Nephron progenitor cell (in vitro differentiated cells): ENCODE measurements around the gene TMUB1.
"Not testable (repeated sequence)": the region's sequence is repeated elsewhere in the genome, so short reads cannot be mapped to it uniquely, and the experiment has no call there.

Source experiments
- DNase-seq: peaks from one replicate; pipeline ENCODE4 v3.0.0; 2021
- H3K27ac Mint-ChIP-seq: 2 replicates; pipeline ENCODE4 v1.8.0; 2021; ENCODE audit warnings: mild to moderate bottlenecking, moderate library complexity, mixed read lengths
- H3K27me3 Mint-ChIP-seq: 2 replicates; pipeline ENCODE4 v1.8.0; 2021; ENCODE audit warnings: mild to moderate bottlenecking, low read depth, mixed read lengths; ENCODE audit not compliant: poor library complexity
- H3K36me3 Mint-ChIP-seq: 2 replicates; pipeline ENCODE4 v1.8.0; 2021; ENCODE audit warnings: low read depth, mixed read lengths
- H3K4me1 Mint-ChIP-seq: 2 replicates; pipeline ENCODE4 v1.8.0; 2021; ENCODE audit warnings: mixed read lengths
- H3K4me3 Mint-ChIP-seq: 2 replicates; pipeline ENCODE4 v1.8.0; 2021; ENCODE audit warnings: mild to moderate bottlenecking, moderate library complexity, mixed read lengths
- H3K9me3 Mint-ChIP-seq: 2 replicates; pipeline ENCODE4 v1.8.0; 2021; ENCODE audit warnings: mild to moderate bottlenecking, moderate library complexity, mixed read lengths
- TF ChIP-seq, protein P1 (sequence below): fragments of 200-600 bp; sonication (generic); IDR thresholded peaks from 2 replicates; pipeline ENCODE4 v1.5.0; 2021; ENCODE audit warnings: antibody characterized with exemption

The TMUB1 gene

DNA sequence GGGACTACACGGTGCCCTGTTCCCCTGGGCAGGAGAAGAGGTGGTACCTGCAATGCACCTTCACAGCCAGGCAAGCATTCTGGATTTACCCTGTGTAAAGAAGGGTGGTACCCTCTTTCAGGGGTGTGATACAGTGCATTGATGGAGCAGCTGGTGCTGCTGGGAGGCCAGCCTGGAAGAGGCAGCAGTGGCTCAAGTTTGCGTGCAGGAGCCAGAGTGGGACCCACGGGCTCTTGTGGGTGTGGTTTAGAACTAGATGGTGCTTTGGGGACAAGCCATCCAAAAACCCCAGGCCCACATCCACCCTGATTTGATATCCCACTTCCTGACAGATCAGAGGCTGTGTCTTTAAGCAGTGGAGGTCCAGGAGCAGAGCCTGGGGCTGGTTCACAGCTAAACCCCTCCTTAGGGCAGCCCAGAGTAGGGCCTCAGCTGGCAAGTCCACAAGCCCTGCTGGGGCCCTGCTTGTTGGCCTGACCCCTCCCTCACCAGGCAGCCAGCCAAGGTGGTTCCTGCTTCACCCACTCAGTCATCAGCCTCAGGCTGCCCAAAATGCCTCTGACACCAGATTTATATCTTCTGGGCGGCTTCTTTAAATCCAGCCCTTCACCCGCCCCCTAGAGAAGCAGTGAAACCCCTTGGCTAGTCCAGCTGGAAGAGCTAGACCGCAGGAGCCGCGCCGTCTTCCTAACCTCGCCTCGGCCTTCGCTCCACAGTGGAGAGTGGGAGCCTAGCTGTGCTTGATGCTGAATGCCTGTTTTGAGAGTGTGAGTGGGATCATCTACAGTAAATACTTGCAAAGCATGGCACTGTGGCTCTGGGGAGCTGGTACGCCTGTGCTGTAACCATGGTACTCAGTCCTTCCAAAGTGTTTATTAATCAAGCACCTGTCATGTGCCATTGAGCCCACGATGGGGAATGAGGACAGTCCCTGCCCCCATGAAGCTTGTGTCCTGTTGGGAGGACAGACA, 36.4 kb downstream of the TMUB1 start:
- Mint-ChIP-seq H3K27ac (no peak overlapping the region), H3K4me1 (peaks cover 19% of the 10 kb centered on the region)

DNA sequence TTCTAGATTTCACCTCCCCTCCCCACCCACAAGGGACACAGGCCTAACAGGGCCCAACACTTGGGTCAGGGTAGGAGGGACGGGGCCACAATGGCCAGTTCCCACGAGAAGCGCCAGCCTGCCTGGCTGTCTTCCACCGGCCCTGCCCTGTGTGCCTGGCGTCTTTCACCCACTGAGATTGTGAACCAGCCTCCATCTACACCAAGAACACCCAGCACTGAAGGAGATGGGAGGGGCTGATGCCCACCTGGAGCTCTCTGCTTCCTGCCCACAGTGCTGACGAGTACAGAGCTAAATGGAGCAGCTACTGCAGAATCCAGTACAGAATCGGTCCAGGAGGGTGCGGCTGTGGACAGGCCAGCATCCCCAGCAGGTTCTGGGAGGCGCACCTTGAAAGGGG, 37.3 kb downstream of the TMUB1 start:
- H3K27me3 Mint-ChIP-seq, result peaks cover 35% of the 10 kb centered on the region
- H3K9me3 Mint-ChIP-seq, result no peaks in the 10 kb centered on the region
- H3K36me3 Mint-ChIP-seq, result no peaks in the 10 kb centered on the region
- no peak overlapping the region for H3K27ac Mint-ChIP-seq
- TF ChIP-seq, protein P1, sequence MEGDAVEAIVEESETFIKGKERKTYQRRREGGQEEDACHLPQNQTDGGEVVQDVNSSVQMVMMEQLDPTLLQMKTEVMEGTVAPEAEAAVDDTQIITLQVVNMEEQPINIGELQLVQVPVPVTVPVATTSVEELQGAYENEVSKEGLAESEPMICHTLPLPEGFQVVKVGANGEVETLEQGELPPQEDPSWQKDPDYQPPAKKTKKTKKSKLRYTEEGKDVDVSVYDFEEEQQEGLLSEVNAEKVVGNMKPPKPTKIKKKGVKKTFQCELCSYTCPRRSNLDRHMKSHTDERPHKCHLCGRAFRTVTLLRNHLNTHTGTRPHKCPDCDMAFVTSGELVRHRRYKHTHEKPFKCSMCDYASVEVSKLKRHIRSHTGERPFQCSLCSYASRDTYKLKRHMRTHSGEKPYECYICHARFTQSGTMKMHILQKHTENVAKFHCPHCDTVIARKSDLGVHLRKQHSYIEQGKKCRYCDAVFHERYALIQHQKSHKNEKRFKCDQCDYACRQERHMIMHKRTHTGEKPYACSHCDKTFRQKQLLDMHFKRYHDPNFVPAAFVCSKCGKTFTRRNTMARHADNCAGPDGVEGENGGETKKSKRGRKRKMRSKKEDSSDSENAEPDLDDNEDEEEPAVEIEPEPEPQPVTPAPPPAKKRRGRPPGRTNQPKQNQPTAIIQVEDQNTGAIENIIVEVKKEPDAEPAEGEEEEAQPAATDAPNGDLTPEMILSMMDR, result no peak
- peaks cover 19% of the 10 kb centered on the region for H3K4me1 Mint-ChIP-seq
- no peak for DNase-seq
- H3K4me3 Mint-ChIP-seq, result no peak overlapping the region

More for the DNA sequence above, 36.4 kb downstream of the TMUB1 start:
- no peak for DNase-seq
- TF ChIP-seq, protein P1, result no peak
- Mint-ChIP-seq H3K27me3 (peaks cover 44% of the 10 kb centered on the region), H3K36me3 (no peaks in the 10 kb centered on the region), H3K4me3 (no peak overlapping the region), H3K9me3 (no peaks in the 10 kb centered on the region)

DNA sequence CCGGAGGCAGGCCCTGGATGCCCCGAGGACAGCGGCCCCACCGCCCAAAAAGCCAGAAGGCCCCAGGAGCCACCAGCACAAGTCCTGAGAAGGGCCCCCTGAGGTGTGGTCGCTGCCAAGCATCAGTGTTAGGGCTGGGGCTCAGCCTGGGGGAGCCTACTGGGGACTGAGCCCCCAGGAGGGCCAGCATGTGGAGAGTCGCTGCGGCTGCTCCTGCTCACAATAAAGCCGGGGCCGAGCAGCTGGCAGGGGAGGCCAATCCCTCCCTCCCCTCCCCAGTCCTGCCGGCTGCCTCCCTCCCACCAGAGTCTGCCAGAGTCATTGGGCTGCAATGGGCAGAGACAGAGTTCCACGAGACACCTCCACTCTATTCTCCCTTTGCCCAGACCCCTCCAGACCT, 38.0 kb downstream of the TMUB1 start:
- Mint-ChIP-seq H3K36me3 (no peaks in the 10 kb centered on the region), H3K9me3 (no peaks in the 10 kb centered on the region), H3K27ac (no peak overlapping the region), H3K4me3 (no peak overlapping the region), H3K27me3 (peaks cover 33% of the 10 kb centered on the region), H3K4me1 (peaks cover 19% of the 10 kb centered on the region)
- TF ChIP-seq, protein P1, result no peak
- no peak for DNase-seq

DNA sequence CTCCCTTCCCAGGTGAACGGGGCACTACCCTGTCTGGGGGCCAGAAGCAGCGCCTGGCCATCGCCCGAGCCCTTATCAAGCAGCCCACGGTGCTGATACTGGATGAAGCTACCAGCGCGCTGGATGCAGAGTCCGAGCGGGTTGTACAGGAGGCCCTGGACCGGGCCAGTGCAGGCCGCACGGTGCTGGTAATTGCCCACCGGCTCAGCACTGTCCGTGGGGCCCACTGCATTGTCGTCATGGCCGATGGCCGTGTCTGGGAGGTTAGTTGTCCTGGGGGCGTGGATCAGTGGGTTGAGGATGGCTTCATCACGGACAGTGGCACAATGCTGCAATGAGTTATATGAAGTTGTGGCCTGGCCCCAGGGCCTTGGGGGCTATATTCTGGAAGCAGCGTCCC, 39.3 kb downstream of the TMUB1 start:
- TF ChIP-seq, protein P1, result no peak
- no peaks in the 10 kb centered on the region for H3K36me3 Mint-ChIP-seq
- no peak overlapping the region for H3K27ac Mint-ChIP-seq
- H3K27me3 Mint-ChIP-seq, result peaks cover 20% of the 10 kb centered on the region
- no peaks in the 10 kb centered on the region for H3K9me3 Mint-ChIP-seq
- H3K4me3 Mint-ChIP-seq, result no peak overlapping the region
- peaks cover 31% of the 10 kb centered on the region for H3K4me1 Mint-ChIP-seq
- no peak for DNase-seq

DNA sequence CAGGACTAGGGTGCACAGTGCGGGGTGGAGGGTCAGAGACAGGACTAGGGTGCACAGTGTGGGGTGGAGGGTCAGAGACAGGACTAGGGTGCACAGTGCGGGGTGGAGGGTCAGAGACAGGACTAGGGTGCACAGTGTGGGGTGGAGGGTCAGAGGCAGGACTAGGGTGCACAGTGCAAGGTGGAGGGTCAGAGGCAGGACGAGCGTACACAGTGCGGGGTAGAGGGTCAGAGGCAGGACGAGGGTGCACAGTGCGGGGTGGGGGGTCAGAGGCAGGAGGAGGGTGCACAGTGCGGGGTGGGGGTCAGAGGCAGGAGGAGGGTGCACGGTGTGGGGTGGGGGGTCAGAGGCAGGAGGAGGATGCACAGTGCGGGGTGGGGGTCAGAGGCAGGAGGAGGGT, 39.8 kb downstream of the TMUB1 start:
- H3K4me1 Mint-ChIP-seq, result peaks cover 32% of the 10 kb centered on the region
- not testable (repeated sequence) for H3K4me3 Mint-ChIP-seq, H3K27ac Mint-ChIP-seq, H3K36me3 Mint-ChIP-seq, DNase-seq, H3K9me3 Mint-ChIP-seq
- H3K27me3 Mint-ChIP-seq, result peaks cover 19% of the 10 kb centered on the region

DNA sequence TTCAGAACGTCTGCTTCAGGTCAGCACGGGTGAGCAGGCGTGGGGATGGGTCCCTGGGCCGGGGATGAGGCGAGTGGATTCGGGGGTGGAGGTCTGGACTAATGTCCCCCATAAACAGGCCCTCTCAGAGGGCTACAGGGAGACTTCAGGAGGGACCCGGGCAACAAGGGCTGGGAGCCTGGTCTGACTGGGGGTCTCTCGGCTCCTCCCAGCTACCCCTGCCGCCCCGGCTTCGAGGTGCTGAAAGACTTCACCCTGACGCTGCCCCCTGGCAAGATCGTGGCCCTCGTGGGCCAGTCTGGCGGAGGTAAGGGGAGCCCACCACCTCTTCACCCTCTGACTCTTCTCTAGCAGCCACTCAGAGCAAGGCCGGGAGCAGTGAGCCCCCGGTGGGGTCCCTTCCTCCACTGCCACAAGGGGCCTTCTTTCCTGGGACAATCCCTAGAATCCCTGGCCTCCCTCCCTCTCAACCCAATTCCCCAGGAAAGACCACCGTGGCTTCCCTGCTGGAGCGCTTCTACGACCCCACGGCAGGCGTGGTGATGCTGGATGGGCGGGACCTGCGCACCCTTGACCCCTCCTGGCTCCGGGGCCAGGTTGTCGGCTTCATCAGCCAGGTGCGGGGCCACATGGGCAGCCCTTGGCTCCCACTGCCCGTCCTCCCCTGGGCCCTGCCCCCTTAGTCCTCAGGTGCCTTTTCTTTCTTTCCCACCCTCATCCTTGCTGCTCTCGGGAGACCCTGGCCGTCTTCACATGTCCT, 42.5 kb downstream of the TMUB1 start:
- DNase-seq, result no peak
- Mint-ChIP-seq H3K27ac (no peak overlapping the region), H3K9me3 (no peaks in the 10 kb centered on the region)

More for the DNA sequence above, 42.5 kb downstream of the TMUB1 start:
- H3K27me3 Mint-ChIP-seq, result peaks cover 8% of the 10 kb centered on the region
- no peaks in the 10 kb centered on the region for H3K36me3 Mint-ChIP-seq
- TF ChIP-seq, protein P1, result no peak
- peaks cover 17% of the 10 kb centered on the region for H3K4me1 Mint-ChIP-seq
- no peak overlapping the region for H3K4me3 Mint-ChIP-seq
